GM12872 (cell line): ENCODE data around the gene PALMD.

Source experiments
- TF ChIP-seq, protein P1 (sequence below): IDR thresholded peaks from 3 replicates; pipeline ENCODE4 v1.5.1; 2011; ENCODE audit warnings: low read depth, mild to moderate bottlenecking, low read length, moderate library complexity; ENCODE audit not compliant: insufficient read depth

PALMD gene

GRCh38 chr1:99660496-99660895, 14.6 kb downstream of the PALMD start:
- TF ChIP-seq, protein P1, sequence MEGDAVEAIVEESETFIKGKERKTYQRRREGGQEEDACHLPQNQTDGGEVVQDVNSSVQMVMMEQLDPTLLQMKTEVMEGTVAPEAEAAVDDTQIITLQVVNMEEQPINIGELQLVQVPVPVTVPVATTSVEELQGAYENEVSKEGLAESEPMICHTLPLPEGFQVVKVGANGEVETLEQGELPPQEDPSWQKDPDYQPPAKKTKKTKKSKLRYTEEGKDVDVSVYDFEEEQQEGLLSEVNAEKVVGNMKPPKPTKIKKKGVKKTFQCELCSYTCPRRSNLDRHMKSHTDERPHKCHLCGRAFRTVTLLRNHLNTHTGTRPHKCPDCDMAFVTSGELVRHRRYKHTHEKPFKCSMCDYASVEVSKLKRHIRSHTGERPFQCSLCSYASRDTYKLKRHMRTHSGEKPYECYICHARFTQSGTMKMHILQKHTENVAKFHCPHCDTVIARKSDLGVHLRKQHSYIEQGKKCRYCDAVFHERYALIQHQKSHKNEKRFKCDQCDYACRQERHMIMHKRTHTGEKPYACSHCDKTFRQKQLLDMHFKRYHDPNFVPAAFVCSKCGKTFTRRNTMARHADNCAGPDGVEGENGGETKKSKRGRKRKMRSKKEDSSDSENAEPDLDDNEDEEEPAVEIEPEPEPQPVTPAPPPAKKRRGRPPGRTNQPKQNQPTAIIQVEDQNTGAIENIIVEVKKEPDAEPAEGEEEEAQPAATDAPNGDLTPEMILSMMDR = no peak

- TF ChIP-seq, protein P1 = no peak
Measured at GRCh38 chr1:99661780-99662179, 15.9 kb downstream of the PALMD start.

- TF ChIP-seq, protein P1 = no peak
Measured at GRCh38 chr1:99662539-99663080, 16.7 kb downstream of the PALMD start.

GRCh38 chr1:99663501-99663900, 17.6 kb downstream of the PALMD start:
- TF ChIP-seq, protein P1 = no peak

DNA sequence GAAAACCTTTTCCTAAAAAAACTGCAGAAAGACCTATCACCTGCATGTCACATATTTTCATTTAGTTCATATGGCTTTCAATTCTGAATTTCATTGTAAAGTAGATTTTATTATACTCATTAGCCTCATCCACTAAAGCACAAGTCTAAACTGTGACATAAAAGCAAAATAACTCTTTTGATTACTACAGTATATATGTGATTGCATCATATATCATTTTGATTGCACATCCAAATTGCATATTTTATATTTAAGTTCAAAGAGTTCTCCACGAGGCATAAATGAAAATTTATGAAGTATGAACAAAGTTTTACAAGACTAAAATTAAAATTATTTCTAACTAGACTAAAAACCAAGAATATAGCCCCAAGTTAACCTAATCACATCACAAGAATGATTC, 19.3 kb downstream of the PALMD start:
- TF ChIP-seq, protein P1 = no peak

GRCh38 chr1:99669376-99669775, 23.5 kb downstream of the PALMD start:
- TF ChIP-seq, protein P1 = no peak

- TF ChIP-seq, protein P1 = no peak
Measured at GRCh38 chr1:99669821-99670220, 23.9 kb downstream of the PALMD start.
